Breast epithelium (tissue), 3 donors: ENCODE results near the gene RPA1.
A peak's percentile ranks its signal among the peaks of the same experiment; 100 is the strongest.

ENCODE experiments used
- POLR2A ChIP-seq: fragments of 450-650 bp; IDR thresholded peaks from one replicate; pipeline ENCODE4 v1.6.1; 2016; ENCODE audit warnings: antibody characterized with exemption, mild to moderate bottlenecking, moderate library complexity
- POLR2AphosphoS5 ChIP-seq, 3 donors: sonication (generic); formaldehyde crosslinking; IDR thresholded peaks; one replicate each; pipeline ENCODE4 v1.6.1; 2017; ENCODE audit warnings: antibody characterized with exemption in 3 of 3
- TF ChIP-seq, protein P1 (sequence below), 3 donors: fragments of 450-650 bp; IDR thresholded peaks; one replicate each; pipeline ENCODE4 v1.5.1; 2016 to 2017; ENCODE audit warnings: antibody characterized with exemption in 3 of 3, mild to moderate bottlenecking in 3 of 3, moderate library complexity in 3 of 3

GRCh38 chr17:1908699-1909309, 79.0 kb downstream of the RPA1 start:
- TF ChIP-seq, protein P1, sequence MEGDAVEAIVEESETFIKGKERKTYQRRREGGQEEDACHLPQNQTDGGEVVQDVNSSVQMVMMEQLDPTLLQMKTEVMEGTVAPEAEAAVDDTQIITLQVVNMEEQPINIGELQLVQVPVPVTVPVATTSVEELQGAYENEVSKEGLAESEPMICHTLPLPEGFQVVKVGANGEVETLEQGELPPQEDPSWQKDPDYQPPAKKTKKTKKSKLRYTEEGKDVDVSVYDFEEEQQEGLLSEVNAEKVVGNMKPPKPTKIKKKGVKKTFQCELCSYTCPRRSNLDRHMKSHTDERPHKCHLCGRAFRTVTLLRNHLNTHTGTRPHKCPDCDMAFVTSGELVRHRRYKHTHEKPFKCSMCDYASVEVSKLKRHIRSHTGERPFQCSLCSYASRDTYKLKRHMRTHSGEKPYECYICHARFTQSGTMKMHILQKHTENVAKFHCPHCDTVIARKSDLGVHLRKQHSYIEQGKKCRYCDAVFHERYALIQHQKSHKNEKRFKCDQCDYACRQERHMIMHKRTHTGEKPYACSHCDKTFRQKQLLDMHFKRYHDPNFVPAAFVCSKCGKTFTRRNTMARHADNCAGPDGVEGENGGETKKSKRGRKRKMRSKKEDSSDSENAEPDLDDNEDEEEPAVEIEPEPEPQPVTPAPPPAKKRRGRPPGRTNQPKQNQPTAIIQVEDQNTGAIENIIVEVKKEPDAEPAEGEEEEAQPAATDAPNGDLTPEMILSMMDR (IDR thresholded peaks at IDR 0.05): peak; percentile 25 to 84 (median 76)
- peak in 1 of 3 donors; percentile 35 for TF ChIP-seq POLR2AphosphoS5 (IDR thresholded peaks at IDR 0.05)
- TF ChIP-seq POLR2A: no peak
